Neural progenitor cell (in vitro differentiated cells): ENCODE results near the gene CTDSPL2.

Source experiments
- EZH2 ChIP-seq: fragments of 200-600 bp; sonication (generic); IDR thresholded peaks from 2 replicates; pipeline ENCODE4 v1.6.1; 2017; ENCODE audit warnings: antibody characterized with exemption, mild to moderate bottlenecking, moderate library complexity
- TF ChIP-seq, protein P1 (sequence below): fragments of 200-600 bp; sonication (generic); IDR thresholded peaks from 2 replicates; pipeline ENCODE4 v1.5.1; 2017; ENCODE audit warnings: antibody characterized with exemption, mild to moderate bottlenecking

DNA sequence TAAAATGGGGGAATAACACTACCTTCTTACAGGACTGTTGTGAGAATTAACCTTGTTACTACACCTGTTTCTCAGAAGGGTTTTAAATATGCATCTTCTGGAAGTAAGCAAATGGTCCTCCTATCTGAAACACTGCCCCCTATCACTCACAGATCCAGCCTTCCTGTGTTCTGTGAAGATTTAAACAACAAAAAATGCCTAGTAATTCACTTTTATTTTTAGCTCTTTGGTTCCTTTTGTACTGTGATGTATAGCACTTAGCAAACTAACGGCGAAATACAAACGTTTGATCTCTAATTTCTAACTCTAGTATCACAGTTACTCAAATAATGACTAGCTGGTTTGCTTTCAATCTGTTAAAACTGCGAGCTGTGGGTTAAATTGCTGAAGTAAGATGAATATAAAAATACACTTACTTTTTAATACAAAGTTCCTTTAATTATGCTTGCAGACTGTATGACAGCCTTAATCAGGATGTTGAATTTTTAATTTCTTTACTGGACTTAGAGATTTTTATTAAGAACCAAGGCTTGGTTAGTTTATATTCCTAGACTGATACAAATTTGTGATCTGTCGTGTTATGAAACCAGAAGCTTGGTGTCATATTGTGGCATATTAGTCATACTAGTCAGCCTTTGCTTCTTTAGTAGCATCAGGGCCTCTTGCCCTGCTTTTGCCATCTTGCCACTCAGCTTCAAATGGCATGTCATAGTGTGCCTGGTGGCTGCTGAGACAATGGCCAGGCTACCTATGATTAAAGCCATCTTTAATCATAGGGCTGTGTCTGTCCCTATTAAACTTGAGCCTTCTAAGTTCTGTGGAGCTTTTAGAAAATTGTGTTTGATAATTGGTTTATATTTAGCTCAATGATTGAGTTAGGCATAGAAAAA, 118.7 kb downstream of the CTDSPL2 start:
- TF ChIP-seq, protein P1, sequence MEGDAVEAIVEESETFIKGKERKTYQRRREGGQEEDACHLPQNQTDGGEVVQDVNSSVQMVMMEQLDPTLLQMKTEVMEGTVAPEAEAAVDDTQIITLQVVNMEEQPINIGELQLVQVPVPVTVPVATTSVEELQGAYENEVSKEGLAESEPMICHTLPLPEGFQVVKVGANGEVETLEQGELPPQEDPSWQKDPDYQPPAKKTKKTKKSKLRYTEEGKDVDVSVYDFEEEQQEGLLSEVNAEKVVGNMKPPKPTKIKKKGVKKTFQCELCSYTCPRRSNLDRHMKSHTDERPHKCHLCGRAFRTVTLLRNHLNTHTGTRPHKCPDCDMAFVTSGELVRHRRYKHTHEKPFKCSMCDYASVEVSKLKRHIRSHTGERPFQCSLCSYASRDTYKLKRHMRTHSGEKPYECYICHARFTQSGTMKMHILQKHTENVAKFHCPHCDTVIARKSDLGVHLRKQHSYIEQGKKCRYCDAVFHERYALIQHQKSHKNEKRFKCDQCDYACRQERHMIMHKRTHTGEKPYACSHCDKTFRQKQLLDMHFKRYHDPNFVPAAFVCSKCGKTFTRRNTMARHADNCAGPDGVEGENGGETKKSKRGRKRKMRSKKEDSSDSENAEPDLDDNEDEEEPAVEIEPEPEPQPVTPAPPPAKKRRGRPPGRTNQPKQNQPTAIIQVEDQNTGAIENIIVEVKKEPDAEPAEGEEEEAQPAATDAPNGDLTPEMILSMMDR, result peak; percentile 49
- TF ChIP-seq EZH2, result no peak
